GM21360 (cell line): ENCODE results near the gene ATP11A.

Experiments used
- ATAC-seq: cut with Tn5 transposase; IDR thresholded peaks from one replicate; pipeline ENCODE4 v1.9.1; 2021; ENCODE audit warnings: mild to moderate bottlenecking, moderate library complexity; ENCODE audit not compliant: unreplicated experiment

The ATP11A gene

DNA sequence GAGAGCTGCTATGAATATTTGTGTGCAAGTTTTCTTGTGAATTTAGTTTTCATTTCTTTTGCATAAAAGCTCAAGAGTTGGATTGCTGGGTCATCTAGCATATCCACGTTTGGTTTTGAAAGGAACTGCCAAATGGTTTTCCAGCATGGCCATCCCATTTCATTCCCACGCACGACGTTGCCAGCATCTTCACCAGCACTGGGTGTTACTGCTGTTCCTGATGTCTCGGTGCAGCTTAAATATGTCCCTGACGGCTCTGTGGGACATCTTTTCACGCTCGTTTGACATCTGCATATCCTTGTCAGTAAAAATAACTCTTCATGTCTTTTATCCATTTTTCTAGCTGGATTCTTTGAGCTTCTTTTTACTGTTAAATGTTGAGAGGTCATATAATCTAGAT lies 123.7 kb downstream of the ATP11A start:
- ATAC-seq: no peak

DNA sequence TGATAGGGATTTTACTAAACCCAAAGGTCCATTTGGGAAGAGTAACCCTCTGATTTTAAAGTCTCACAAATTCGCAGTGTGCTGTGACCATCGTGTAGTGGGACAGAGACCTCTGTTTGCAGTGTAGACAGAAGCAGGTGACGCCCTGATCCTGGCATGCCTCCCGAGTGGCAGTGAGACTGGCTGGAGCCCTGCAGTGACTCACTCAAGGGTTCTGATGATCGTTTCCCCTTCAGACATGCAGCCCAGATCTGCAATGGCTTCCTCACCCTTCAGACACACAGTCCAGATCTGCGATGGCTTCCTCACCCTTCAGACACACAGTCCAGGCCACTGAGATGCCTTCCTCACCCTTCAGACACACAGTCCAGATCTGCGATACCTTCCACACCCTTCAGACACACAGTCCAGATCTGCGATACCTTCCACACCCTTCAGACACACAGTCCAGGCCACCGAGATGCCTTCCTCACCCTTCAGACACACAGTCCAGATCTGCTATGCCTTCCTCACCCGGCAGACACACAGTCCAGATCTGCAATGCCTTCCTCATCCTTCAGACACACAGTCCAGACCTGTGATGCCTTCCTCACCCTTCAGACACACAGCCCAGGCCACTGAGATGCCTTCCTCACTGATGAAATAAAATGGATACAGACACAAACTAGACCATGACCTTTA lies 125.2 kb downstream of the ATP11A start:
- no peak for ATAC-seq

DNA sequence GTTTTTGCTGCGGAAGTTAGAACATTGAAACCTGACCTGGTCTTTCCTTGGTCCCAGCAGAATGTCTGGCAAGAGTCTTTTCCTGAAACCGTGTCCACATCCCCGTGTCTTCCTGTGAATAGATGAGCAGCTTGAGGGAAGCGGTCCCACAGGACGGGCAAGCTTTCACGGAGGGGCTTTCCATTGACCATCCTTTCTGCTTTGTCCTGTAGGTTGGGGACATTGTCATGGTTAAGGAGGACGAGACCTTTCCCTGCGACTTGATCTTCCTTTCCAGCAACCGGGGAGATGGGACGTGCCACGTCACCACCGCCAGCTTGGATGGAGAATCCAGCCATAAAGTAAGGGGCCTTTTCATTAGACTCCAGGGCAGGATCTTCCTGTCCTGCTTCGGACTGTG lies 126.0 kb downstream of the ATP11A start:
- ATAC-seq: no peak

DNA sequence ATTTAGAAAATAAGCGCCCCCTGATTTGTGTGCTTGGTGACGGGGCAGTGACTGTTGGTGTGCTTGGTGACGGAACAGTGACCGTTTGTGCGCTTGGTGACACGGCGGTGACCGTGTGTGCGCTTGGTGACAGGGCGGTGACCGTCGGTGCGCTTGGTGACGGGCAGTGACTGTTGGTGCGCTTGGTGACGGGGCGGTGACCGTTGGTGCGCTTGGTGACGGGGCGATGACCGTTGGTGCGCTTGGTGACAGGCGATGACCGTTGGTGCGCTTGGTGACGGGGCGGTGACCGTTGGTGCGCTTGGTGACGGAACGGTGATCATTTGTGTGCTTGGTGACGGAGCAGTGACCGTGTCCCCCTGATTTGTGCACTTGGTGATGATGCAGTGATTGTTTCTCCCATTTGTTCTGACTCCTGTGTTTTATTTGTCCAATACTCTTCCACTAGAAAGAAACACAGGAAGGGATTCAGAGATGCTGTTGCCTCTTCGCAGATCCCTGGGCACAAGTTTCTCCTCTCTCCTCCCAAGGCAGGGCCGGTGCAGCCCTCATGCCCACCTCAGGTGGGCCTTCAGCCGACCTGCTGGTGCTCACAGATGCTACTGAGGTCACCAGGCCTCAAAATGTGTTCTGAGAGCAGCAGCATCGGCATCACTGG lies 128.3 kb downstream of the ATP11A start:
- no peak for ATAC-seq

DNA sequence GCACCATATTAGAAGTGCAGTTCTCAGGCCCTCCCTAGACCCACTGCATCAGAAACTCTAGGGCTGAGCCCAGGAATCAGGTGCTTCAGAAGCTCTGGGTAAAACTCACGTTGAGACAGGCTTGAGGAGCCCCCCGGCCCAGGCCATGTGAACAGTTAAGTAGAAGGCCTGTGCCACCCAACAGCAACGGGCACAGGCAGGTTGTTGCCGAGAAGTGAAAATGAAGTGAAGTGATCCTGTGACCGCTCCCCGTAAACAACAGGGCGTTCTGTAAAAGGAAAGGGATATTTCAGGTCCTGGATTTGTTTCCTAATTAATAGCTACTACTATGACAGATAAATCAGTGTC lies 128.8 kb downstream of the ATP11A start:
- no peak for ATAC-seq

DNA sequence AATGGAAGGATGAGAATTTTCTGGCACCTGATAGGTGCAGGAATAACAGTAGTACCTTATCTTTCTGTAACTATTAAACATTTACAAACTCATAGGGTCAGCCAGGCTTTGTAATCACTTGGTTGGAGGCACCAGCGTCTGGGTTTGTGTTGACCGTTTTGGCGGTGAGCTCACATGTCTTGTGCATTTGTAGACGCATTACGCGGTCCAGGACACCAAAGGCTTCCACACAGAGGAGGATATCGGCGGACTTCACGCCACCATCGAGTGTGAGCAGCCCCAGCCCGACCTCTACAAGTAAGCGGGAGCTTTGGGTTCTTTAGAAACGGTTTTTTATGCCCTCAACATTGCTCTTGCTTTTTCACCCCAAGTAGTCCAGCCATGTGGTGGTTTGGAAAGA lies 129.3 kb downstream of the ATP11A start:
- no peak for ATAC-seq

DNA sequence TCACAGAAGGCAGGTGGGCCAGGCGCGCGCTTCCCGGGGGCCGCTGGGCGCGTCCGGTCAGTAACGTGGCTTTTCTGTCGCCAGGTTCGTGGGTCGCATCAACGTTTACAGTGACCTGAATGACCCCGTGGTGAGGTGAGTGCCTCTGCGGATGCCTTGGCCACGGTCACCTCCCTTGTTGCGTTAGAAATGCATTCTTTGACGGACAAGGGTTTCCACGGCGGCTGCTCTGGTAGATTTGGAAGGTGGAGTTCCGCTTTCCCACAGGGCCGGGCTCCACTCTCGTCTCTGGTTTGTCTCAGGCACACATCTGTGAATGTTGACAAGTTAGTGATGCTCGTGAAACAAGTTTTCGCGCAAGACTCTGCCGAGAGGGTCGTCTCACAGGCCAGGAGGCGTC lies 130.0 kb downstream of the ATP11A start:
- ATAC-seq: no peak

DNA sequence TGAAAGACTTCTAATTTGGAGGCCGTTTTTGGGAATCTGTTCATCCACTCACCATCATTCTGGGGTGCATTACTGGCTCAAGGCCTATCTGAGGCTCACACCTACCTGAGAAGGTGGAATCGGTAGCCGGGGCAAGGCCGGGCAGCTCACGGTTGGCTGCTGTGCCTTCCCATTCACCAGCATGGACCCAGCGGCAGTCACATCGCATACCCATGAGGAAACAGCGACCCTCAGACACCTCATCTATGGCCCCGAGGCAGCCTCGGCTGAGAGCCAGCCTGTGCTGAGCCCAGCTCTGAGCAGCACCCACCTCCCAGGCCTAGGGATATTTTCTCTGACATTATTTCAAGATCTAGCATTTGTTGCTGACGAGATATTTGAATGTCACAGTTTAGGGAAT lies 130.5 kb downstream of the ATP11A start:
- no peak for ATAC-seq

DNA sequence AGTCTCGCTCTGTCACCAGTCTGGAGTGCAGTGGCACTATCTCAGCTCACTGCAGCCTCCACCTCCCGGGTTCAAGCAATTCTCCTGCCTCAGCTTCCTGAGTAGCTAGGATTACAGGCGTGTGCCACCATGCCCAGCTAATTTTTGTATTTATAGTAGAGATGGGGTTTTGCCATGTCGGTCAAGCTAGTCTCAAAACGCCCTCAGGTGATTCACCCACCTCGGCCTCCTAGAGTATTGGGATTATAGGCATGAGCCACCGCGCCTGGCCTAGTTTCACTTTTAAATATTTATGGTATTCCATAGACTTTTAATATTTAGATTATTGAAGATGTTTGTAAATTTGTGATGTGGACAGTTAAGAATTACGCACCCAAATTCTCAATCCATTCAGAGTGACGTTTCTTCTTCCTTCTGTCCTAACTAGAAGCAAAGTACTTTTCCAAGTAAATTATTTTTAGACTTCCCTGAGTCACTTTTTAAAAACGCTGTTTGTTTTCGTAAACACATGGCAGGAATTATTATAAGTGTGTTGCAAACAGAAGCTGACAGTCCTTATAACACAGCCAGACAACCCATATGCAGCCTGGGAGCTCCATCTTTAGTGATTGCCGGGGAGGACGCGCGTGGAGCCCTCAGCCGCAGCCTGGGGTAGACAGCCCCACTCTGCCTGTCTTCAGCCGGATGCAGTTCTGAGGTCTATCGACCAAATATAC lies 131.7 kb downstream of the ATP11A start:
- ATAC-seq: no peak

DNA sequence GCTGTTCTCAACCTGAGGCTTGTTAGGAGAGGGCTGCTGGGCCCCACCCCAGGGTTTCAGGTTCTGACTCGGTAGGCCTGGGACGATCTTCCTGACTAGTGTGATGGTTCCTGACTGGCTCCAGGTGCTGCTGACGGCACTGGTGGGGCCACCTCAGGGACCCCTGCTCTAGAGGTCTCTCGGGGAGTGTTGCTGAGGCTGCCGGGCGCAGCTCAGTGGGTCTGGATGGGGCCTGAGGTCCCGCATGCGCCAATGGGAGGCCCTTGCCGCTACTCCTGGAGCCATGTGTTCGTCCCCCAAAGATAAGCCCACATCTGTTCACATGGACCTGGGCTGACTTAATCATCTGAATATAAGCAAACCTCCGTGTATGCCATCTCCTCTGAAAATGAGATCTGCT lies 133.0 kb downstream of the ATP11A start:
- ATAC-seq: no peak

DNA sequence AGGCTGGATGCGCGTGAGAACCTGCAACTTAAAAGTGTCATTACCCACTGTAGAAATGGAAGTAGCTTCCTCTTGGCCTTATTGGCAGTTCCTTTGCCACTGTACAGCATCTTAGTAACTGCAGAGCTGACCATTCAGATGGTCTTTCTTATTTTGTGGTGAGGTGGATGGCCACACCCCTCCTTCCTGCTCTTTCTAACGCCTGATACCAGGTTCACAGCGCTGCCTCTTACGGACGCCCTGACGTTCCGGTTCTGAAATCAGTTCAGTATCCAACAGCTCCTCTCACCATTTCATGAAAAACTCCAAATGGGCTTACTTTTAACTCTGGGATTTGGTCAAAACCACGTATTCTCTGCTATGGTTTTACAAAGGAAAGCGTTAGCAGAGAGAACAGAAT lies 134.6 kb downstream of the ATP11A start:
- ATAC-seq: no peak

DNA sequence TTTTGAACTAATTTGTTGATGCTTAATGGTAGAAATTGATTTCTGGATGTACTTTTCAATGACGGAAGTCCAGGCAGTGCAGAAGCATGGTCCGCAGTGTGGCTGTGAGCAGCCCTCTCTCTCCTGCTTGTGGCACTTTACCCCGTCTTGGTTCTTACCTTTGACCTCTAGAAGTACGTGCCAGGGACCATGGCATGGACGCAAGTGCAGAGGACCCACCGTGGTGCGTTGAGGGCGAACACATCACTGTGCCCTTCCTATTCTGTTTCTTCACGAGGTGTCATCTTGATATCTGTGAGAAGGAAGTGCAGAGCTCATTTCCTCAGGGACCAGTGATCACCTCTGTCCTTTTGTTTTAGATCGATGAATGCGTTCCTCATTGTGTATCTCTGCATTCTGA lies 135.2 kb downstream of the ATP11A start:
- ATAC-seq: no peak

DNA sequence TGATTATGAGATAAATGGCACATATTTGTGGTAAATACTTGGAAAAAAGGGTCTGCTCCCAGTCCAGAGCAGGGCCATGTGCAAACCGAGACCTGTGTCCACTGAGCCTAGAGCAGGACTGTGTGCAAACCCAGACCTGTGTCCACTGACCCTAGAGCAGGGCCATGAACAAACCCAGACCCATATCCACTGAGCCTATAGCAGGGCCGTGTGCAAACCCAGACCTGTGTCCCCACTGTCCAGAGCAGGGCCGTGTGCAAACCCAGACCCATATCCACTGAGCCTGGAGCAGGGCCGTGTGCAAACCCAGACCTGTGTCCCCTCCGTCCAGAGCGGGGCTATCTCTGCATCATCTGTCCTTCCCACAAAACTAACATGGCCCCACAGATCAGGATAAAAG lies 136.0 kb downstream of the ATP11A start:
- no peak for ATAC-seq

DNA sequence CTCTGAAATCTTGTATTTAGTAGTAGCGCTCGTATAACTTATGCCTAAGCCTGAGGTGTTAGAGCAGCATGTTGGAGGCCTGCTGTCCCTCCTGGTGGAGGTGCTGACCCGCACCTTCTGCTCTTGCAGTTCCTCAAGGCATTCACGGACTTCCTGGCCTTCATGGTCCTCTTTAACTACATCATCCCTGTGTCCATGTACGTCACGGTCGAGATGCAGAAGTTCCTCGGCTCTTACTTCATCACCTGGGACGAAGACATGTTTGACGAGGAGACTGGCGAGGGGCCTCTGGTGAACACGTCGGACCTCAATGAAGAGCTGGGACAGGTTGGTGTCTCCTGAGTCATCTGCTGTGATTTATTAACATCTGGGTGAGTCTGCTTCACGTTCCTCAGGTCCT lies 136.7 kb downstream of the ATP11A start:
- ATAC-seq: no peak

DNA sequence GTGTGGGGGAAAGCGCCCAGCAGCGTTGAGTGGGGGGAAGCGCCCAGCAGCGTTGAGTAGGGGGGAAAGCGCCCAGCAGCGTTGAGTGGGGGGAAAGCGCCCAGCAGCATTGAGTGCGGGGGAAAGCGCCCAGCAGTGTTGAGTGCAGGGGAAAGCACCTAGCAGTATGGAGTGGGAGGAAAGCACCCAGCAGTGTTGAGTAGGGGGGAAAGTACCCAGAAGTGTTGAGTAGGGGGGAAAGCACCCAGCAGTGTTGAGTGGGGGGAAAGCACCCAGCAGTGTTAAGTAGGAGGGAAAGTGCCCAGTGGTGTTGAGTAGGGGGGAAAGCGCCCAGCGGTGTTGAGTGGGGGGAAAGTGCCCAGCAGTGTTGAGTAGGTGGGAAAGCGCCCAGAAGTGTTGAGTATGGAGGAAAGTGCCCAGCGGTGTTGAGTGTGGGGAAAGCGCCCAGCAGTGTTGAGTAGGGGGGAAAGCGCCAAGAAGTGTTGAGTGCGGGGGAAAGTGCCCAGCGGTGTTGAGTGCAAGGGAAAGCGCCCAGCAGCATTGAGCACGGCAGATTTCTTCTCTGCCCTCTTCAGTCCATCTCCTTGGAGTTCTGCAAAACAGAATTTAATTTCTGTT lies 138.4 kb downstream of the ATP11A start:
- ATAC-seq: peak; percentile 87

DNA sequence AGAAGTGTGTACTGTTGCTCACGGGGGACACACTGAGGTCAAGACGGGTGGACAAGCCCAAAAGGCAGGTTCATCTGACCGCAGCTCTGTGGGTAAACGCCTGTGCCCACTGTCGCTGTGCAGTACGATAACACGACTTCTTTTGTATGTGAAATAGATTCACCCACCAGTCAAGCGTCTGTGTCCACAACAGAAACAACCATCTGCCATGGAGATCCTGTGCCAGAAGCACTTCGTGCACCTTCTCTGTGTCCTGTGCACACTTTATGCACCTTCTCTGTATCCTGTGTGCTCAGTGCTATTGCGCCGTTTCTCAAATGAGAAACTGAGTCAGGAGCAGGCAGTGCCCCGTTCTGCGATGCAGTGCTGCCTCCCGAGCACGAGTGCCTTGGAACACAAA lies 138.9 kb downstream of the ATP11A start:
- no peak for ATAC-seq

DNA sequence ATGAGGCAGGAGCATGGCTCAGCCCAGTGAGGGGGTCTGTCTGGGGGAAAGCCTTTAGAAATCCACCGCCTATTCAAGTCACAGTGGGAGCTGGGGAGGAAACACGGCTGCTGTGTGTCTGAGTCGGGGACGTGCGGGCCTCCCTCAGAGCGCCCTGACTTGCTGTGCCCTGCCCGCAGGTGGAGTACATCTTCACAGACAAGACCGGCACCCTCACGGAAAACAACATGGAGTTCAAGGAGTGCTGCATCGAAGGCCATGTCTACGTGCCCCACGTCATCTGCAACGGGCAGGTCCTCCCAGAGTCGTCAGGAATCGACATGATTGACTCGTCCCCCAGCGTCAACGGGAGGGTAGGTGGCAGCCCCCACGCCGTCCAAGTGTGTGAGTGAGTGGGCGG lies 141.4 kb downstream of the ATP11A start:
- no peak for ATAC-seq

DNA sequence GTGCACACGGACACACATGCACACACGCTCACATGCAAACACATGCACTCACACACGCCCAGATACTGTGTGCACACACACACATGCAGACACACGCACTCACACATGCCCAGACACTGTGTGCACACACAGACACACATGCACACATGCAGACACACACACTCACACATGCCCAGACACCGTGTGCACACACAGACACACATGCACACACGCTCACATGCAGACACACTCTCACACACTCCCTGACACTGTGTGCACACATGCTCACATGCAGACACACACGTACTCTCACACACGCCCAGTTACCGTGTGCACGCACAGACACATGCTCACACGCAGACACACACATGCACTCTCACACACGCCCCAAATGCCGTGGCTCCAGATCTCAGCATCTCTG lies 142.0 kb downstream of the ATP11A start:
- no peak for ATAC-seq

DNA sequence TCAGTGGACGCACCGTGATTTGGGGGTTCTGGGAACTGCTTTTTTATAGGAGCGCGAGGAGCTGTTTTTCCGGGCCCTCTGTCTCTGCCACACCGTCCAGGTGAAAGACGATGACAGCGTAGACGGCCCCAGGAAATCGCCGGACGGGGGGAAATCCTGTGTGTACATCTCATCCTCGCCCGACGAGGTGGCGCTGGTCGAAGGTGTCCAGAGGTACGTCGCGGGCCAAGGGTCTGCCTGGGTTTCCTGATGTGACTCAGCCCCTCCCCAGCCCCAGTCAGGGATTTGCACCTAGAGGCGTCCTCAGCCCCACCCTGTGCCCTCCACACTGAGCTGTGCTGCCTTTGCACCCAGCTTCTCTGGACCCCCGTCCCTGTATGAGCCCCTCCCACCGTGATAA lies 143.0 kb downstream of the ATP11A start:
- ATAC-seq: no peak

DNA sequence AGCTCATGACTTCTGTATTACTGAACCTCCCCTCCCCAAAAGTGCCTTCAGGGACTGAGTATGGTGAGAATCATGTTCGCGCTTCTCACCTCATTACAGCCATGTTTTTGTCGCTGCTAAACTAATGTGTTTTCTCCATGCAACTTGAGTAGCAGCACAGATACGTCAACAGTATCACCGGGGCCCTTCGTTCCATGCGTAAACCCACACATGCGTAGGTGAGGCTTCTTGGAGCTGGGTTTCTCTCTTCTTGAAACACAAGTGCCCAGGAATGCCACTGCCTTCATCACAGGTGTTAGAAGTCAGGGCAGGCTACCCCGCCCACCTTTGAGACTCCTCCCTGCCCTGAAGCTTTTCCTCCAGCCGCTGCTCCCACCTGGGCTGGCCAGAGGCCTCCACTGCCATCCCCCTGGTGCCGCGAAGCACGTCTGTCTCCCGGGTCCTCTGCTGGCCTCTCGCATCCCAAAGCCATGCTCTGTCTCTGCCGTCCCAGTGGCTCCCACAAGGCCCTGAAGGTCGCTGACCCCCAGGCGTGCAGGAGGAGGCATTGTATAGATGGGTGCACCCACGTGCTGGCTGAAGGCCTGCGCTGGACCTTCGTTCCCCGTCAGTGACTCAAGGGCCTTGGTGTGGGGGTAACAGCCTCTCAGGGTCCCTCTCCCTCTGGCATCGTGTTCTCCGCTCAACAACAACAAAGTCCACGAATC lies 143.9 kb downstream of the ATP11A start:
- ATAC-seq: no peak

DNA sequence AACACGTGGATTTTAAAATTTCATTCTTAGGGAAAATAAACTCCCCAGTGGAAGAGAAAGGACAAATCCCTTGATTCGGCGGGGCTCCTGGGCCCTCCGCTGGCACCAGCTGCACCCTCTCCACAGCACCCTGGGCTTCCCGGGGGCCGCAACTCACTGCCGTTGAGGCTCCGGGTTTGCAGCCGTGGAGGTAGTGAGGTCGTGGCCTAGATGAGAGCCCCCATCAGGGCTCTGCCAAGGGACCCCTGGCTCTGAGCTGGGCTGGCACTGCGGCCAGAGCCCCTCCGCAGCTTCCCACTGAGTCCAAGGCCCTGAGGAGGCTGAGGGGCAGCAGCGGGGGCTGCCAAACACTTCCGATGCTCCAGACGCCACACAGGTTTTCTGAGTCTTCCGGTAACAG lies 145.5 kb downstream of the ATP11A start:
- no peak for ATAC-seq
